HG02588 (cell line): ENCODE measurements around the gene FBXO46.
"Not testable (repeated sequence)": the region's sequence is repeated elsewhere in the genome, so short reads cannot be mapped to it uniquely, and the experiment has no call there.

Experiments used
- ATAC-seq: cut with Tn5 transposase; IDR thresholded peaks from one replicate; pipeline ENCODE4 v1.9.1; 2021; ENCODE audit warnings: mild to moderate bottlenecking, moderate library complexity; ENCODE audit not compliant: unreplicated experiment

Gene FBXO46

GRCh38 chr19:45687599-45687998 is 43.1 kb downstream of the FBXO46 start:
- no peak for ATAC-seq

DNA sequence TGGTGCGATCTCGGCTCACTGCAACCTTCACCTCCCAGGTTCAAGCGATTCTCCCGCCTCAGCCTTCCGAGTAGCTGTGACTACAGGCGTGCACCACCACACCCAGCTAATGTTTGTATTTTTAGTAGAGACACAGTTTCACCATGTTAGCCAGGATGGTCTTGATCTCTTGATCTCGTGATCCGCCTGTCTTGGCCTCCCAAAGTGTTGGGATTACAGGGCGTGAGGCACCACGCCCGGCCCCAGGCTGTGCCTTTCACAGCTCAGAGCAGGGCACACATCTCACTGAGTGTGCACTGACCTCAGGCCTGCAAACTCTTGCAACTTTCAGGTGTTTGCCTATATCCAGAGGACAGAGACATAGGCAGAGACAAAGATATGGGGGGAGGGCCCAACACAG is 45.7 kb downstream of the FBXO46 start:
- not testable (repeated sequence) for ATAC-seq

- no peak for ATAC-seq
These were observed 47.8 kb downstream of the FBXO46 start for GRCh38 chr19:45682908-45683307.

- no peak for ATAC-seq
These were observed 48.6 kb downstream of the FBXO46 start for GRCh38 chr19:45682117-45682516.

- peak; percentile 78 for ATAC-seq
These were observed 49.2 kb downstream of the FBXO46 start for GRCh38 chr19:45681391-45682015.

DNA sequence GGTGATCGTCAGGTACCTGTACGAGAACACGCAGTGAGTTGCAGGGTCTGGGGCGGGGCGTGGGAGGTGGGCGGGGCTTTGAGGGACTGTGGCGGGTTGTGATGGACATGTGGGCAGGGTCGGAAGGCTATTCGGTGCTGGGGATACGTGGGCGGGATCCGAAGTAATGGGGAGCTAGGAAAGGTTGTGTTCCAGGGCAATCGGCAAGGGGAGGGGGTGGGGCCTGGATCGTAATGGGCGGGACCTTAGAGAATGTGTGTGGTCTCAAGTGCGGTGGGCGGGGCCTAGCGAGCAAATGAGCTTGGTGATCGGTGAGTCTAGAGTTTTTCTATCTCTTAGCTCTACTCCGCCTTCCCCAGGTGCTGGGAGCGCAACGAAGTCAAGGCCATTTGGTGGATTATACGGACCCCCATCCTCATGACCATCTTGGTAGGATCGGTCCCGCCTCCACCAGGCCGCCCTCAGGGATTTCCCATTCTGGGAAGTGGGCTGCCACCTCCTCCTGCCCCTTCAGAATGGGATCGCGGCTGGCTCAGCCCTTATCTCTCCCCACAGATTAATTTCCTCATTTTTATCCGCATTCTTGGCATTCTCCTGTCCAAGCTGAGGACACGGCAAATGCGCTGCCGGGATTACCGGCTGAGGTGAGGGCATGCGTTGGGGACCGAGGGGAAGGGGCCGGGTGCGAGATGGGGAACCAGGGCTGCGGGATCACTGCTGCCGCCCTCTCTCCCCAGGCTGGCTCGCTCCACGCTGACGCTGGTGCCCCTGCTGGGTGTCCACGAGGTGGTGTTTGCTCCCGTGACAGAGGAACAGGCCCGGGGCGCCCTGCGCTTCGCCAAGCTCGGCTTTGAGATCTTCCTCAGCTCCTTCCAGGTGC is 53.1 kb downstream of the FBXO46 start:
- ATAC-seq: no peak

DNA sequence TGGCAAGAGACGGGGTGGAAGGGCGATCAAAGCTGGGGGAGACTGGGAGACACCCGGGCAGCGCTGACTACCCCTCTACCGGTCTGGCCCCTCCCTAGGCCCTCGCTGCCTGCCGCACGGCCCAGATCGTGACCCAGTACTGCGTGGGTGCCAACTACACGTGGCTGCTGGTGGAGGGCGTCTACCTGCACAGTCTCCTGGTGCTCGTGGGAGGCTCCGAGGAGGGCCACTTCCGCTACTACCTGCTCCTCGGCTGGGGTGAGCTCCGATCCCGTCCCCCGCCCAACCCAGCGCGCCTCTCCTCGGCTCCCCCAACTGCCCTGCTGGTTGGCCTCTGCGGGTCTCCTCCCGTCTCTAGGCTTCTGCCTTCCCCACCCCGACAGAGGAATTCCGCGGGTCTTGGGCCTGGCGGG is 53.8 kb downstream of the FBXO46 start:
- no peak for ATAC-seq

DNA sequence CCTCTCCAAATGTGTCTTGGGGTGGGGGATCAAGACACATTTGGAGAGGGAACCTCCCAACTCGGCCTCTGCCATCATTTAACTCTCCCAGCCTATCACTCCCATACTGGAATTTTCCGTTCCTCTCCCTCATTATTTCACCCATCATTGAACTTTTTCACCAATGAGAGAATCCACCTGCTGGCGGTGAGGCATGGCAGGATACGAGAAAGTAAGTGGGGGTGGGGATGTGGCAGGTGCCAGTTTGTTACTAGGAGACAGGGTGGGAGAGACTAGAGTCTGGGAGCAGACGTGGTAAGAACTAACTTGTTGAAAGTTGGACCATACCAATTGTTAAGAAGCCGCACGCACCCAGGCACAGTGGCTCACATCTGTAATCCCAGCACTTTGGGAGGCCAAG is 55.8 kb downstream of the FBXO46 start:
- no peak for ATAC-seq

GRCh38 chr19:45670670-45671453 is 59.8 kb downstream of the FBXO46 start:
- ATAC-seq: peak; percentile 47

- no peak for ATAC-seq
These were observed 62.3 kb downstream of the FBXO46 start for GRCh38 chr19:45668342-45668871.

GRCh38 chr19:45667620-45668341 is 62.9 kb downstream of the FBXO46 start, which contains the start of gene GIPR:
GIPR (plus strand) TSS chr19:45668221; CDS start chr19:45669521, 1,300 bp downstream.
- ATAC-seq: no peak

DNA sequence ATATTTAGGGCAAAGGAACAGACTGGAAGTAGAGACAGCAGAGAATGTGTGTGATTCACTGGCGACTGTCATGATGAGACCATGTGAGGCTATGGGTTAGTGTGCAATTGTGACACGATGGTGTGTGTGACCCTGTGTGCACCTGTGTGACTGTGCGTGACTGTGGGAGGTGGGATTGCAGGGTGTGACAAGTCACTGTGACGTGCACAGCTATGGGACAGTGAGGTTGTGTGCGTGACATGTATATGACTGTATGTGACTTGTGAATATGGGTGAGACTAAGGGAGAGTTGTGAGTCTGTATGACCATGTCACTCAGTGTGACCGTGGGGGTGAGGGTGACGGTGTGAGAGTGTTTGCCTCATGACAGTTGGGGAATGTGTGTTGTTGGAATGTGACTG is 66.1 kb downstream of the FBXO46 start:
- no peak for ATAC-seq

GRCh38 chr19:45663800-45664199 is 66.9 kb downstream of the FBXO46 start:
- no peak for ATAC-seq

- ATAC-seq: no peak
These were observed 70.1 kb downstream of the FBXO46 start for GRCh38 chr19:45660636-45661035.
